ENCODE measurements around the gene RASSF3. TPM values are rescaled to one million over a fixed set of nuclear protein-coding genes. Genes with fewer than 3 reads are reported as not detected.

Gene RASSF3
- polyA plus RNA-seq, 1 donor (not counting 4 experiments of a cell fraction or from before 2014, with no cell fraction given): 9.6 TPM

DNA sequence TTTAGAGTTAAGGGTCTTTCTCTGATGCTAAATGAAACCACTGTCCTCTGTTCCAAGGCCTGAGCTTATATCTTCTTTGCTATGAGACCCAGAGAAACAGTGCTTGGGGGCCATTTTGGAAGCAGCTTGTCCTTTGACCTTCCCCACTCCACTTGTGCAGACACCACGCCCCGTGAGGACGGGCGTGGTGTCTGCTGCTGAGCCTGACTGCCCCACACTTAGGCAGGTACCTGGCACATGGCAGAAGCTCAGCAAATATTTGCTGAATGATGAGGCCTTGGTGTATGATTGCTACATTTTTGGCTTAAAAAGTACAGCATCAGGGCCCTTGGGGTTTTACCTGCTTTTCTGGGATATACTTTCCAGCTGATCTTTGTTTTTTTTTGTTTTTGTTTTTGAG is 69.9 kb downstream of the RASSF3 start:
- Histone ChIP-seq H2AFZ (ENCODE audit: control insufficient read depth, low read length) (peak overlapping the region; percentile 3), H3K36me3 (ENCODE audit: control insufficient read depth in 2 of 2, extremely low read depth in 1 of 2, insufficient read depth in 2 of 2, low read length in 2 of 2) (no peaks in the 10 kb centered on the region), H3K4me1 (ENCODE audit: control insufficient read depth, extremely low read depth, insufficient read depth, low read length) (peaks cover 29% of the 10 kb centered on the region), H3K4me2 (ENCODE audit: control insufficient read depth, extremely low read depth, insufficient read depth, low read depth, low read length) (peak overlapping the region; percentile 78), H4K20me1 (ENCODE audit: control insufficient read depth, extremely low read depth, insufficient read depth, low read length) (no peaks in the 10 kb centered on the region), H3K9me1 (ENCODE audit: control insufficient read depth, extremely low read depth, insufficient read depth, low read length) (no peaks in the 10 kb centered on the region), H3K27me3 (ENCODE audit: control insufficient read depth, extremely low read depth, insufficient read depth, low read length) (no peaks in the 10 kb centered on the region), H3K79me2 (ENCODE audit: control insufficient read depth, insufficient read depth, low read length) (peaks cover 16% of the 10 kb centered on the region), H3K9ac (ENCODE audit: control insufficient read depth, extremely low read depth, insufficient read depth, low read length) (peak overlapping the region; percentile 72), H3K9me3 (ENCODE audit: control insufficient read depth, low read depth, low read length) (no peaks in the 10 kb centered on the region), H3K27ac (ENCODE audit: control insufficient read depth, insufficient read depth, low read length) (peak overlapping the region; percentile 85), H3K4me3 (ENCODE audit: control insufficient read depth in 2 of 3, extremely low read depth in 1 of 3, insufficient read depth in 2 of 3, low read depth in 1 of 3, low read length in 3 of 3) (peak overlapping the region in 2 of 3 experiments; percentile 33 to 59)
- FAIRE-seq: no peak
- dilution Hi-C loops (cut with MboI; ENCODE audit: extremely low pct_ligation_motif_present, low sequenced_read_pairs): loop anchor here (25.0 kb wide), 1 partner anchor 143 kb away; no protein-coding TSS in a partner anchor
- TF ChIP-seq EZH2 (IDR thresholded peaks at IDR 0.05; ENCODE audit: low read length): no peak
- TF ChIP-seq CTCF (optimal IDR thresholded peaks at IDR 0.05 in 1 of 3, IDR thresholded peaks at IDR 0.05 in 1 of 3, conservative IDR thresholded peaks at IDR 0.05 in 1 of 3; ENCODE audit: extremely low read depth in 1 of 3, insufficient read depth in 2 of 3, low read length in 3 of 3): no peak
- DNase-seq (ENCODE audit: low read depth, low spot score): no peak

GRCh38 chr12:64681200-64682052 is 71.1 kb downstream of the RASSF3 start:
- Histone ChIP-seq H3K27ac (ENCODE audit: control insufficient read depth, insufficient read depth, low read length) (no peak overlapping the region), H3K36me3 (ENCODE audit: control insufficient read depth in 2 of 2, extremely low read depth in 1 of 2, insufficient read depth in 2 of 2, low read length in 2 of 2) (peaks cover 0 to 3% of the 10 kb centered on the region in 2 experiments), H3K9ac (ENCODE audit: control insufficient read depth, extremely low read depth, insufficient read depth, low read length) (no peak overlapping the region), H3K79me2 (ENCODE audit: control insufficient read depth, insufficient read depth, low read length) (peaks cover 13% of the 10 kb centered on the region), H3K4me3 (ENCODE audit: control insufficient read depth in 2 of 3, extremely low read depth in 1 of 3, insufficient read depth in 2 of 3, low read depth in 1 of 3, low read length in 3 of 3) (no peak overlapping the region), H2AFZ (ENCODE audit: control insufficient read depth, low read length) (no peak overlapping the region), H3K4me1 (ENCODE audit: control insufficient read depth, extremely low read depth, insufficient read depth, low read length) (peaks cover 23% of the 10 kb centered on the region), H4K20me1 (ENCODE audit: control insufficient read depth, extremely low read depth, insufficient read depth, low read length) (no peaks in the 10 kb centered on the region), H3K9me3 (ENCODE audit: control insufficient read depth, low read depth, low read length) (no peaks in the 10 kb centered on the region), H3K4me2 (ENCODE audit: control insufficient read depth, extremely low read depth, insufficient read depth, low read depth, low read length) (peak overlapping the region; percentile 5), H3K27me3 (ENCODE audit: control insufficient read depth, extremely low read depth, insufficient read depth, low read length) (no peaks in the 10 kb centered on the region), H3K9me1 (ENCODE audit: control insufficient read depth, extremely low read depth, insufficient read depth, low read length) (no peaks in the 10 kb centered on the region)
- dilution Hi-C loops (cut with MboI; ENCODE audit: extremely low pct_ligation_motif_present, low sequenced_read_pairs): loop anchor here (25.0 kb wide), 1 partner anchor 144 kb away; no protein-coding TSS in a partner anchor
- DNase-seq (ENCODE audit: low read depth, low spot score) (no peak), FAIRE-seq (no peak)
- no peak for TF ChIP-seq EZH2 (IDR thresholded peaks at IDR 0.05; ENCODE audit: low read length)
- no peak for TF ChIP-seq CTCF (optimal IDR thresholded peaks at IDR 0.05 in 1 of 3, IDR thresholded peaks at IDR 0.05 in 1 of 3, conservative IDR thresholded peaks at IDR 0.05 in 1 of 3; ENCODE audit: extremely low read depth in 1 of 3, insufficient read depth in 2 of 3, low read length in 3 of 3)

Data from keratinocyte (primary cell).